Ramos (cell line): ENCODE results near the gene ZNF282.

Experiments
- in situ Hi-C: fragments of 300-500 bp; cut with MboI; formaldehyde crosslinking; loops from one replicate; pipeline ENCODE4 v1.14.3; 2022; ENCODE audit warnings: low sequenced_read_pairs; ENCODE audit not compliant: unreplicated experiment

ZNF282 gene

DNA sequence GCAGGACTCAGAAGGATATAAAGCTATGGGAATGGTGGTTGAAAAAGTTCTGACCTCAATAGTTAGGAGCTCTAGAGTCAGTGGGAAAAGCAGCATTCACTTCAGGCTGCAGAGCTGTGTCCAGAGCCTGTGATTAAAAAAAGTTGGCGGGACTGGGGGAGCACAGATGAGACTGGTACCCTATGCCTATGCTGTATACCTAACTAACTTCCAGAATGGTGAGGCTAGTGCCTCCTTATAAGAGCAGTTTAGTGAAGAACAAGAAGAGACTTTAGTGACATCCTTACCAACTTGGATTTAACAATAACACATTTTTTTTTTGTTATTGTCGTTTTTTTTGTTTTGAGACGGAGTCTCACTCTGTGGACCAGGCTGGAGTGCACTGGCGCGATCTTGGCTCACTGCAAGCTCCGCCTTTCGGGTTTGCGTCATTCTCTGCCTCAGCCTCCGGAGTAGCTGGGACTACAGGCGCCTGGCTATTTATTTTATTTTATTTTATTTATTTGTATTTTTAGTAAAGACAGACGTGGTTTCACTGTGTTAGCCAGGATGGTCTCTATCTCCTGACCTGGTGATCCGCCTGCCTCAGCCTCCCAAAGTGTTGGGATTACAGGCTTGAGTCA lies 6.6 kb upstream of the ZNF282 start:
- in situ Hi-C loops, result no loop called here

DNA sequence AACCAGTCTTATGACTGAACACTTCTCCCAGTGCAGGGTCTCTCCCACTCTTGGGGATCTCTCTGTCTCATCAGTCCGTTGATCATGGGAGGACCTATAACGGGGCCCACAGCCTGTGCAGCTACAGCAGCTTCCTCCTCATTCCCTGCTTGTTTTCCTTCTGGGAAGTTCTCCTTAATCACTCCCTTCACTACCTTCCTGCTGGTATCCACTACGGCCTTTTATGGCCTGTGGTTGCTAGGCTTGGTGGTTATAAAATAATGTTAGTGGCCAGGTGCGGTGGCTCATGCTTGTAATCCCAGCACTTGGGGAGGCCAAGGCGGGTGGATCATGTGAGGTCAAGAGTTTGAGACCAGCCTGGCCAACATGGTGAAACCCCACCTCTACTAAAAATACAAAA lies 3.5 kb upstream of the ZNF282 start:
- in situ Hi-C loops, result no loop called here

DNA sequence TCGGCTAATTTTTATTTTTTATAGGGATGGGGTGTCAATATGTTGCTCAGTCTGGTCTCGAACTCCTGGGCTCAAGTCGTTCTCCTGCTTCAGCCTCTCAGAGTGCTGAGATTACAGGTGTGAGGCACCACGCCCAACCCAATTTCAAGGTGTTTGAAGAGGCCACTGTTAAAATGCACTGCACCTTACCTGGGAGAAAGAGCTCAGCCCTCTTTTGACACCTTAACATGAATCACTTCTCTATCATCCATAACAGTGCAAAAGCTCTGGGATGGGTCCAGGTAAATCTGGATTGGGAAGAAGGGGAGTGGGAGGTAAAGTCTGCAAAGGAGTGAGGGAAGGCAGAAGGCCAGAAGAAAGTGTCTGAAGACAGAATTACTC lies 557 bp upstream of the ZNF282 start:
- in situ Hi-C loops, result no loop called here

DNA sequence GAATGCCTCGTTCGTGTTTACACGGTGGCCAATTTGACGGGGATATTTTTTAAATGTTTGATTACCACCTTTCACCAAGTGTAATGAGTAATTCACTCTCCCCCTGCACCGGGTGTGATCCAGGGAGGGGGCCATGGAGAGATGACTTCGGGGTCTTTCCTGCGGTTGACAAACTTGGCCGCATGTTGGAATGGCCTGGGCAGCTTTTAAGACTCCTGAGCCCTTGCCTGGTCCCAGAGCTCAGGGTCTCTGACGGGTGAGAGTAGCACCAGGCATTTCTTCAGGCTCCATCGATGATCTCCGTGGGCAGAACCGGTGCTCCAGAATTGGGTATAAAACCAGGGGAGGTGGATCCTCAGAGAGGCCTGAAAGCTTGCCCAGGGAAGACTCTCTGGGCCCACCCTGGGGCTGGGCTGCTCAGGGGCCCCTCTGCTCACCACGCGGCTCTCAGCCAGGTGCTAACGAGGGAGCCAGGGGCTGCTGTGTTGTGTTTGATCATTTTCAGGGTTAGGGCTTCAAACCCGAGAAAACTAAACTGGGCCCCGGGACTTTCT lies 882 bp downstream of the ZNF282 start:
- in situ Hi-C loops, result no loop called here

GRCh38 chr7:149196705-149197171 lies 1.4 kb downstream of the ZNF282 start:
- in situ Hi-C loops, result no loop called here

GRCh38 chr7:149197675-149198074 lies 2.3 kb downstream of the ZNF282 start:
- in situ Hi-C loops, result no loop called here

DNA sequence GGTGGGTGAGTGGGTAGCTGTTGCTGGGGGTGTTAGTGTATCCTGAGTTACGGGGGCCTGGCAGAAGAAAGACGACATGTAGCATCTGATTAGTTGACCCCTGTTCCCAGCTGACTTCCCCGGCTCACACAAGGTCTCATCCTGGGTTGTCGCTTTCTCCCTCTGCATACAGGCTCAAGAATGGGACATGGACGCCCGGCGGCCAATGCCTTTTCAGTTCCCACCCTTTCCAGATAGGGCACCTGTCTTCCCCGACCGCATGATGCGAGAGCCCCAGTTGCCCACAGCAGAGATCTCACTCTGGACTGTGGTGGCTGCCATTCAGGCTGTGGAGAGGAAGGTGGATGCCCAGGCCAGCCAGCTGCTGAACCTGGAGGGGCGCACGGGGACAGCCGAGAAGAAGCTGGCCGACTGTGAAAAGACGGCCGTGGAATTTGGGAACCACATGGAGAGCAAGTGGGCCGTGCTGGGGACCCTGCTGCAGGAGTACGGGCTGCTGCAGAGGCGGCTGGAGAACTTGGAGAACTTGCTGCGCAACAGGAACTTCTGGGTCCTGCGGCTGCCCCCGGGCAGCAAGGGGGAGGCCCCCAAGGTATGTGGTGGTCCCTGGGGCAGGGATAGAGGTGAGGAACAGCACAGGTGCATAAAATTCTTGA lies 2.9 kb downstream of the ZNF282 start:
- in situ Hi-C loops, result no loop called here

DNA sequence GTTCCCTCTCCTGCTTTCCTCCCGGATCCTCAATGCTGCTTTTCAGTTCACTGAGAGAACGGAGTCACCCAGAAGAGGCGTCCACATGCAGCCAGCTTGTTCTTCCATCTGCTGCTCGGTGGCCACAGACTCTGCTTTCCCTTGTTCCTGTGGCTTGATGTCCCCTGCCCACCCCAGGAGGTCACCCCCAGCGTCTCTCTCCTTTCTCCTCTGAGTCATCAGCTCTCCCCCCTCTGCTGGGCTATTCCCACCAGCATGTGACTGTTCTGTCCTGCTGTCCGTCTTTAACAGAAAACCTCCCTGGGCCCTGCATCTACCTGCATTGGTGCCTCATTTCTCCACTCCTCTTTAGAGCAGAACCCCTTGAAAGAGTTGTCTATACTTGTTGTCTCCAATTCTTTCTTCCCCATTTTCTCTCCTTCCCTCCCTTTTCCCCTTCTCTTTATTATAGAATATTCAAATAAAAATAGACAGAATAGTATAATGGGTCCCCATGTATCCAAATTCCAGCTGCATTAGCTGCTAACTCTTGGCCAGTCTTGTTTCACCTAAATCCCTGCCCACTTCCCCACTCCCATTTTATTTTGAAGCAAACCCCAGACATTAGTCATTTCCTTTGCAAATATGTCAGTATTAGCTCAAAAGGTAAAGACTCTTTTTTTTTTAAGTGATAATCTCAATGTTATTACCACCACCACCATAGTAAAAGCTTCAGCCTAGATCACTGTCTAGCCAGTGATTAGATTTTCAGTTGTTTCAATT lies 4.1 kb downstream of the ZNF282 start:
- in situ Hi-C loops, result no loop called here

GRCh38 chr7:149202831-149203231 lies 7.5 kb downstream of the ZNF282 start:
- in situ Hi-C loops, result no loop called here

DNA sequence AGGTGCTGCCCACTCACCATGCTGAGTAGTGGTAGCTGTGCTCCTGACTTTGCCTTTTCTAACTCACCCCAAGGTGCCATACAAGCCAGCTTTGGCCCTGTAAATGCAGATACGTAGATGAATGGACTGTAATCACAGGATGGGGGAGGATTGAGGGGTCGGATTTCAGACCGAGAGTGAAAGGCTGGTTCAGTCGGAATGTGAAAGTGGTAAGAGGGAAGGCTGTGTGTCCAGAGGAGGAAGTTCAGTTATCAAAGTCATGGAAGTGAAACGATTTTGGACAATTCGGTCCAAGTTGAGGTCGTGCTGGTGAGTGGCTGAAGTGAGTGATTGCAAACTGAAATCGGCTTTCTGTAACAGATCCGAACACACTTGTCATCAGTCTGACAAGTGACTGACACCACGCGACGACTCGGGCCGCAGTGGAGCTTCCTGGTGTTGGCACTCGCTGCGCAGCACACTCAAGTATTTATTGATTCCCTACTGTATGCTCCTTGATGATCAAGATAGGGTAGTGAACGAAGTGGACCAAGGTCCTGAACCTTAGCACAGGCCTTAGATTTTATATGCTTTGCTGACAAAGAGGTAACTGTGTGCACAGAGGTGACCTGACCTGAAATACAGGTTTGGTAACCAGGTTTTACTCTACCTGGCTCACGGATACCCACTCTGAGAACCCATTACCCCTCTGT lies 10.5 kb downstream of the ZNF282 start:
- in situ Hi-C loops, result no loop called here

DNA sequence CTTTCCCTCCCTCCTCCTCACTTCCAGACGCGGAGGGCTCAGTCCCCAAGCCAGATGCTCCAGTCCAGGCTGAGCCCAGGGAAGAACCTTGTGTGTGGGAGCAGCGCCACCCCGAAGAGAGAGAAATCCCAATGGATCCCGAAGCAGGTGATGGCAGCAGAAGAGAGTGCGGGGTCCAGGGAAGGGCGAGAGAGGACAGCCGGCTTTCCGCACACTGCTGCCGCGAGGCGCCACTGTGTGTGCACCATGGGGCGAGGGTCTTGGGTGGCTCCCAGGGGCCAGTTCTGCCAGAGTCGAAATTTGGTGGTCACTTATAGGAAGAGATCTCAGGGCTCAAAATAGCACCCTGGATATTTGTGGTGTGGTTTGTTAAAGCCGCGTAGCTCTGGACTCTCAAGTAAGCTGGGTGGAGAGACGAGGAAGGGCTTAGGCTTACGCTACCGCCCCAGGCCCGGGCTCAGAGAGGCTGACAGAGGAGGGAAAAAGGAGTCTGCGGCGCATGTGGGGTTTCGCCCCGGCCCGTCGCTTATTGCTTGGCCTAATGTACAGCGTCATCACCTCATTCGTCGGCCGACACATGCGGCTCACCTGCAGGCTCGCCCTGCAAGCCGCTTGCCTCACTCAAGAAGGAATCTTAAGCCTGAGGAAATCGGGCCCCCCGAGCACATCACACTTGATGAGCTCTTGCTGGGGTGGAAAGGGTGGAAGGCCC lies 12.1 kb downstream of the ZNF282 start:
- in situ Hi-C loops, result no loop called here

- in situ Hi-C loops, result no loop called here
Measured at GRCh38 chr7:149209518-149210269, 14.3 kb downstream of the ZNF282 start.

DNA sequence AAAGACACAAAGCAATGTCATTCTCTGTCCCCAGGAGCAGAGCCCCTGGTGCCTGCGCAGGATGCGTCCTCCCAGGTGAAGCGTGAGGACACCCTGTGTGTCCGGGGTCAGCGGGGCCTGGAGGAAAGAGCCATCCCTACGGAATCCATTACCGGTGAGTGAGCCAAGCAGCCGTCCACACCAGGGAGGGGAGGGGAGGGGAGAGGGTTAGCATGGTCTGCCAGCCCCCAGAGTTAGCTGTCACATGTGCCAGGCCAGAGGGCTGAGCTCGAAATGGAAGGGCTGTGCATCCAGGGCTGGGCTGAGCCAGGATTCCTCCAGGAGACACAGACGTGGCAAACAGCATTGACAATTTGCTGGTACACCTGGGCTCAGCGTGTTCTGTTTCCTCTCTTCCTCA lies 15.2 kb downstream of the ZNF282 start:
- in situ Hi-C loops, result no loop called here

DNA sequence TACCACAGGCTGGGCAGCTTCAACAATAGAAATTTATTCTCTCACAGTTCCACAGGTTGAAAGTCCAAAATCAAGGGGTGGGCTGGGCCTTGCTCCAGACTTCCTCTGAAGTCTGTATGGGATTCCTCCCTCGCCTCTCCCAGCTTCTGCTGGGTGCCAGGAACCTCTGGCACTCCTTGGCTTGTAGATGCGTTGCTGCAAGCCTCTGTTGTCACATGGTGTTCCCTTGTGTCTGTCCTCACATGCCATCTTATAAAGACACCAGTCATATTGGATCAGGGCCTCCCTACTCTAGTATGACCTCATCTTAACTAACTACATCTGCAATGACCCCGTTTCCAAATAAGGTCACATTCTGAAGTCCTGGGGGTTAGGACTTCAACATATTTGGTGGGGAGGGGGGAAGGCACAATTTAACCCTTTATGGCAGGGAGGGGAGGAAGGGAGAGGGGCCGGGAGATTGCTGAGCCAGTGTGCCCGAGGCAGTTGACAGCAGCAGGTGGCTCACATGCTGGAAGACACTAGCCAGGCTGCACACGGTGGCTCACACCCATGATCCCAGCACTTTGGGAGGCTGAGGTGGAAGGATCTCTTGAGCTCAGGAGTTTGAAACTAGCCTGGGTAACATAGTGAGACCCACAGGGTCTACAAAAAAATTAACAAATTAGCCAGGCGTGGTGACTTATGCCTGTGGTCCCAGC lies 18.8 kb downstream of the ZNF282 start:
- in situ Hi-C loops, result no loop called here

GRCh38 chr7:149216402-149216801 lies 21.1 kb downstream of the ZNF282 start:
- in situ Hi-C loops, result no loop called here

GRCh38 chr7:149217570-149217969 lies 22.2 kb downstream of the ZNF282 start:
- in situ Hi-C loops, result no loop called here

- in situ Hi-C loops, result no loop called here
Measured at GRCh38 chr7:149218469-149219420, 23.4 kb downstream of the ZNF282 start.

GRCh38 chr7:149220534-149220933 lies 25.2 kb downstream of the ZNF282 start:
- in situ Hi-C loops, result no loop called here
